Mucosa of descending colon (tissue), 3 donors: ENCODE measurements around the gene PDS5B. TPM values are rescaled to one million over a fixed set of nuclear protein-coding genes. Genes with fewer than 3 reads are reported as not detected.

ENCODE experiments used
- ATAC-seq: fragments of 200-7000 bp; cut with Tn5 transposase; one replicate; pipeline ENCODE4 v1.9.1; 2020; ENCODE audit warnings: mild to moderate bottlenecking, moderate library complexity
- DNase-seq, 3 donors: peaks; one replicate each; pipeline ENCODE4 v3.0.0-alpha.2; 2020
- H3K36me3 ChIP-seq: fragments of 200-600 bp; one replicate; pipeline ENCODE4 v1.8.0; 2021; ENCODE audit warnings: low read depth, mild to moderate bottlenecking
- H3K4me1 ChIP-seq: fragments of 200-600 bp; one replicate; pipeline ENCODE4 v1.8.0; 2021; ENCODE audit warnings: low read depth, mild to moderate bottlenecking
- H3K4me3 ChIP-seq: fragments of 200-600 bp; one replicate; pipeline ENCODE4 v1.8.0; 2021; ENCODE audit warnings: mild to moderate bottlenecking
- H3K9me3 ChIP-seq: fragments of 200-600 bp; one replicate; pipeline ENCODE4 v1.8.0; 2021; ENCODE audit warnings: mild to moderate bottlenecking
- intact Hi-C, 2 donors: fragments of 100-400 bp; cut with DNase I in 1 of 2; cut with micrococcal nuclease in 1 of 2; formaldehyde crosslinking; loops; one replicate each; pipeline versions ENCODE4 v1.11.0 to v1.11.1; 2022; cut with DNase I, micrococcal nuclease
- total RNA-seq, 3 donors: library from RNA; stranded (reverse); fragmentation: NEBNext Ultra II Directional in 2 of 3; extraction: Animal tissue kit (Norgen Biotek cat#: 25700) in 2 of 3; gene quantifications; one replicate each; pipeline versions ENCODE4 v1.2.1 to v1.2.4, GENCODE V29; 2021 to 2023
- TF ChIP-seq, protein P1 (sequence below): fragments of 200-600 bp; IDR thresholded peaks from one replicate; pipeline ENCODE4 v1.8.0; 2022; ENCODE audit warnings: antibody characterized with exemption, mild to moderate bottlenecking
- donor health status: DM: no; HTN: no; CAD: no; lungs with moderate emphysema.
- donor health status: DM: no; HTN: no; CAD: no.
- donor health status: DM: no; HTN: yes; CAD: no.

The PDS5B gene
- total RNA-seq, 3 donors from 2014 or later, result 25.2 to 66.7 (median 27.5) TPM

DNA sequence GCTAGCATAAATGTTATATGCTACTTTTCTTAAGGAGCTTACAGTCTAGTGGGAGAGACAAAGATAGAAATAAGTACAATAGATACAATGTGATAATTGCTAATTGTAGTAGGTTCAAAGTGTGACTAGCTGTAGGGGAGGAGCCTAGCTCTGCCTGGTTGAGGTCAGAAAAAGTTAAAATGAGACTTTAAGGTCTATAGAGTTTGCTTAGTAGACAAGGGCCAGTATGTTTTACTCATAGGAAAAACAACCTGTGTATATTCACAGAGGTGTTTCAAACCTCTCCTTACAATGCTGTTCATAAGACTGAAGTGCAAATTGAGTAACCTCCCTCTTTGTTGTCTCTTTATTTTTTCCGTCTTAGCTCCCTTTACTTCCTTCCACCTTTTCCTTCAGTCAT, 56.1 kb downstream of the PDS5B start:
- TF ChIP-seq, protein P1, sequence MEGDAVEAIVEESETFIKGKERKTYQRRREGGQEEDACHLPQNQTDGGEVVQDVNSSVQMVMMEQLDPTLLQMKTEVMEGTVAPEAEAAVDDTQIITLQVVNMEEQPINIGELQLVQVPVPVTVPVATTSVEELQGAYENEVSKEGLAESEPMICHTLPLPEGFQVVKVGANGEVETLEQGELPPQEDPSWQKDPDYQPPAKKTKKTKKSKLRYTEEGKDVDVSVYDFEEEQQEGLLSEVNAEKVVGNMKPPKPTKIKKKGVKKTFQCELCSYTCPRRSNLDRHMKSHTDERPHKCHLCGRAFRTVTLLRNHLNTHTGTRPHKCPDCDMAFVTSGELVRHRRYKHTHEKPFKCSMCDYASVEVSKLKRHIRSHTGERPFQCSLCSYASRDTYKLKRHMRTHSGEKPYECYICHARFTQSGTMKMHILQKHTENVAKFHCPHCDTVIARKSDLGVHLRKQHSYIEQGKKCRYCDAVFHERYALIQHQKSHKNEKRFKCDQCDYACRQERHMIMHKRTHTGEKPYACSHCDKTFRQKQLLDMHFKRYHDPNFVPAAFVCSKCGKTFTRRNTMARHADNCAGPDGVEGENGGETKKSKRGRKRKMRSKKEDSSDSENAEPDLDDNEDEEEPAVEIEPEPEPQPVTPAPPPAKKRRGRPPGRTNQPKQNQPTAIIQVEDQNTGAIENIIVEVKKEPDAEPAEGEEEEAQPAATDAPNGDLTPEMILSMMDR, result no peak
- DNase-seq (no peak), ATAC-seq (no peak)
- no peaks in the 10 kb centered on the region for H3K36me3 ChIP-seq
- peaks cover 8% of the 10 kb centered on the region for H3K4me1 ChIP-seq
- intact Hi-C loops, result no loop called here
- no peak overlapping the region for H3K4me3 ChIP-seq
- H3K9me3 ChIP-seq, result no peaks in the 10 kb centered on the region

DNA sequence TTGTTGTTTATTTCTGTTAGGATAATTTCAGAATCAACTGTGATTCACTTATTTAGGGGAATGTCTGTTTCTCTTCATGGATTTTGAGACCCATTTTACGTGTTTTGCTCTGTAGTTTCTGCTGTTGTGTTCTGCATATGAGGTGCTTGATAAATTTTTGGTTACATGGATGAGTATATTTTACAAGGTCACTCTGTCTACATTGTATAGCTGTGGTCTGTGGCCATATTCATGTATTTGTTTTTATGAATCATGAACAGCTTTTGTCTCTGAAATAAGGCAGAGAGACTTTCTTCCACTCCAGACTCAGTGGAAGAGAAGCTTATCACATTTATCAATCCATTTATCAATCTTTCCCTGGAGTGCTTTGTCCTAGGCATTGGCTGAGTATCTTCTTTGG, 56.6 kb downstream of the PDS5B start:
- Histone ChIP-seq H3K36me3 (no peaks in the 10 kb centered on the region), H3K9me3 (no peaks in the 10 kb centered on the region), H3K4me1 (peaks cover 8% of the 10 kb centered on the region), H3K4me3 (no peak overlapping the region)
- ATAC-seq (no peak), DNase-seq (no peak)
- intact Hi-C loops, result no loop called here
- TF ChIP-seq, protein P1, result no peak

DNA sequence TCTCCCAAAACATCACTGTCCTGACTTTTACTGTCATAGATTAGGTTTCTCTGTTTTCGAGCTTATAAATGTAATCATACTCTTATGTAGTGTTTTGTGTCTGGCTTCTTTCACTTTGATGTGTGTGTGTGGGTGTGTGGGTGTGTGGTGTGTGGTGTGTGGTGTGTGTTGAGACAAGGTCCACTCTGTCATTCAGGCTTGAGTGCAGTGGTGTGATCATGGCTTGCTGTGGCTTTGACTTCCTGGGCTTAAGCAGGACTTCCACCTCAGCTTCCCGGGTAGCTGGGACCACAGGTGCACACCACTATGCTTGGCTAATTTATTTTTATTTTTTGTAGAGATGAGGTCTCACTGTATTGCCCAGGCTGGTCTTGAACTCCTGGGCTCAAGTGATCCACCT, 59.6 kb downstream of the PDS5B start:
- Histone ChIP-seq H3K9me3 (no peaks in the 10 kb centered on the region), H3K4me1 (peaks cover 8% of the 10 kb centered on the region), H3K4me3 (no peak overlapping the region), H3K36me3 (no peaks in the 10 kb centered on the region)
- ATAC-seq, result peak; percentile 45
- intact Hi-C loops, result no loop called here
- no peak for DNase-seq
- TF ChIP-seq, protein P1, result no peak

DNA sequence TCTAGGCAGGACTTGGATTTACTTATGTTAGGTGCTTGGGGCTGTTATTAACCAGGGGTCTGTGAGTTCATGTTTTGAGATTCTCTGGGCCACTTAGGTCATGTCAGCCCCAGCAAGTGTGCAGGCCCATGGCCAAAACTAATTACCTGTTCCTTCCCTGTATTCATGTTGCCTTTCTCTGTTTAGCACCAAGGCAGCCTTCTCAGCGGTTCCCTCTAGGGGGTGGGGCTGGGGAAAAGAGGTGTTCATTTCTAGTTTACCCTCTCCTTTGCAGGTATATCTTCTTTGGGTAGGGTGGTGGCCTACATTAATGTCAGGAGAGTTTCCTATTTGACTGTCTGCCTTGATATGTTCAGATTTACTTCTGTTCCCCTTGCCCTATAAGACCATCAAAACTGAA, 61.7 kb downstream of the PDS5B start:
- Histone ChIP-seq H3K4me1 (peaks cover 8% of the 10 kb centered on the region), H3K4me3 (no peak overlapping the region), H3K9me3 (no peaks in the 10 kb centered on the region), H3K36me3 (no peaks in the 10 kb centered on the region)
- DNase-seq (no peak), ATAC-seq (no peak)
- TF ChIP-seq, protein P1, result no peak
- intact Hi-C loops, result no loop called here

DNA sequence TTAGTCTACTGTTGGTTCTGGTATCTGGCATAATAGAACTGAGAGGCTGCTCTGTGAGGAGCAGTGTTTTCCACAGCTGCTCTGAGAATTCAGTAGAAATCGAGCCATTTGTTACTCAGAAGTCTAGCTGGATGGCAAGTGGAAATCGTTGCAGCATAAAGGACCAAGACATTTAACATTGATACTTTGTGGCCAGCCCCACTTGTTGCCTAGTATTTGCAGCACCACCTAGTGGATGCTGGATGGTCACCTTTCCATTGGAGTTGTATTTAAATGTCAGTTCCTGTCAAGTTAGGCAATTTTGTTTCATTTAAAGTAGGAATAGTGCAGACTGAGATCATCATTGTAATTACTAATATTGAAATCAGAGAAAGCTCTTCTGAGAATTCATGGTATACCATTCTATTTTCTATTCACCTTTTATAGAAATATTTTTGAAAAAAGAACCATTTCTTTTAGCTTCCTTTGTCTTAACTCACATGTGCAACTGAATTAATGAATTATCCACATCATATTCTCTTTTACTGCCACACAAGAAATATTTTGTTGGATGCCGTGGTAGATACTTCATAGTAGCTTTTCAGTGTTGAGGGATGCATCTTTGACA, 64.6 kb downstream of the PDS5B start:
- peak; percentile 86 for ATAC-seq
- Histone ChIP-seq H3K4me3 (no peak overlapping the region), H3K9me3 (peaks cover under 1% of the 10 kb centered on the region), H3K36me3 (no peaks in the 10 kb centered on the region), H3K4me1 (no peaks in the 10 kb centered on the region)
- TF ChIP-seq, protein P1, result no peak
- intact Hi-C loops, result no loop called here
- peak in 1 of 3 donors; percentile 83 for DNase-seq

DNA sequence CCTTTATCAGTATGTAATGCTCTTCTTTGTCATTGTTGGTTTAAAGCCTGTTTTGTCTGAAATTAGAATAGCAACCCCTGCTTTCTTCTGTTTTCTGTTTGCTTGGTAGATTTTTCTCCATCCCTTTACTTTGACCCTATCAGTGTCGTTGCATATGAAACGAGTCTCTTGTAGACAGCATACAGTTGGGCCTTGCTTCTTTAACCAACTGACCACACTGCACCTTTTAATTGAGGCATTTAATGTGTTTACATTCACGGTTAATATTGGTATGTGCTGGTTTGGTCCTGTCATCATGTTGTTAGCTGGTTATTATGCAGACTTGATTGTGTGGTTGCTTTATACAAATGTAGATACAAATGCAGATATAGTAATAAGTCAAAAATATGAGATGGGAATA, 71.1 kb downstream of the PDS5B start:
- Histone ChIP-seq H3K9me3 (peaks cover 15% of the 10 kb centered on the region), H3K4me1 (no peaks in the 10 kb centered on the region), H3K4me3 (no peak overlapping the region), H3K36me3 (no peaks in the 10 kb centered on the region)
- intact Hi-C loops, result no loop called here
- TF ChIP-seq, protein P1, result no peak
- DNase-seq (no peak), ATAC-seq (no peak)
